Suprapubic skin (tissue), 4 donors: ENCODE results near the gene AKT2.

ENCODE experiments used
- EP300 ChIP-seq: sonication (generic); formaldehyde crosslinking; IDR thresholded peaks from one replicate; pipeline ENCODE4 v1.6.1; 2017; ENCODE audit warnings: antibody characterized with exemption
- POLR2A ChIP-seq, 2 donors: fragments of 450-650 bp; IDR thresholded peaks; one replicate each; pipeline ENCODE4 v1.6.1; 2017; ENCODE audit warnings: antibody characterized with exemption in 2 of 2, mild to moderate bottlenecking in 2 of 2, moderate library complexity in 2 of 2
- POLR2AphosphoS5 ChIP-seq, 3 donors: sonication (generic); formaldehyde crosslinking; IDR thresholded peaks; one replicate each; pipeline ENCODE4 v1.6.1; 2017; ENCODE audit warnings: antibody characterized with exemption in 3 of 3
- TF ChIP-seq, protein P1 (sequence below), 2 donors: fragments of 200-600 bp in 1 of 2; fragments of 450-650 bp in 1 of 2; sonication (generic) in 1 of 2; IDR thresholded peaks; one replicate each; pipeline ENCODE4 v1.5.1; 2016 to 2019; ENCODE audit warnings: antibody characterized with exemption in 2 of 2, mild to moderate bottlenecking in 1 of 2, moderate library complexity in 1 of 2

- TF ChIP-seq, protein P1, sequence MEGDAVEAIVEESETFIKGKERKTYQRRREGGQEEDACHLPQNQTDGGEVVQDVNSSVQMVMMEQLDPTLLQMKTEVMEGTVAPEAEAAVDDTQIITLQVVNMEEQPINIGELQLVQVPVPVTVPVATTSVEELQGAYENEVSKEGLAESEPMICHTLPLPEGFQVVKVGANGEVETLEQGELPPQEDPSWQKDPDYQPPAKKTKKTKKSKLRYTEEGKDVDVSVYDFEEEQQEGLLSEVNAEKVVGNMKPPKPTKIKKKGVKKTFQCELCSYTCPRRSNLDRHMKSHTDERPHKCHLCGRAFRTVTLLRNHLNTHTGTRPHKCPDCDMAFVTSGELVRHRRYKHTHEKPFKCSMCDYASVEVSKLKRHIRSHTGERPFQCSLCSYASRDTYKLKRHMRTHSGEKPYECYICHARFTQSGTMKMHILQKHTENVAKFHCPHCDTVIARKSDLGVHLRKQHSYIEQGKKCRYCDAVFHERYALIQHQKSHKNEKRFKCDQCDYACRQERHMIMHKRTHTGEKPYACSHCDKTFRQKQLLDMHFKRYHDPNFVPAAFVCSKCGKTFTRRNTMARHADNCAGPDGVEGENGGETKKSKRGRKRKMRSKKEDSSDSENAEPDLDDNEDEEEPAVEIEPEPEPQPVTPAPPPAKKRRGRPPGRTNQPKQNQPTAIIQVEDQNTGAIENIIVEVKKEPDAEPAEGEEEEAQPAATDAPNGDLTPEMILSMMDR (IDR thresholded peaks at IDR 0.05) = no peak
- TF ChIP-seq POLR2A (IDR thresholded peaks at IDR 0.05) (no peak), POLR2AphosphoS5 (IDR thresholded peaks at IDR 0.05) (no peak), EP300 (no peak)
These were observed 36.6 kb upstream of the AKT2 start for GRCh38 chr19:40321566-40322270.
